HCT116 (cell line): Measurements from ENCODE around the gene SNPH. TPM values are rescaled to one million over a fixed set of nuclear protein-coding genes. Genes with fewer than 3 reads are reported as not detected.

Experiments
- ATAC-seq: fragments of 200-7000 bp; cut with Tn5 transposase; 2 replicates; pipeline ENCODE4 v1.9.1; 2020; ENCODE audit warnings: mild to moderate bottlenecking, moderate library complexity
- BruUV-seq: library from RNA; stranded (reverse); fragments of 400-500 nt; replicated peaks from 2 replicates; lab custom pipeline; 2021; lab: Mats Ljungman, UMichigan
- CTCF ChIA-PET: fragments of 300-600 bp; sonication (Branson Sonifier 250); formaldehyde crosslinking; loops from one replicate; lab custom pipeline; 2021; ENCODE audit warnings: antibody characterized with exemption; lab: Charles Lee
- POLR2A ChIA-PET: fragments of 300-600, 350-600 bp; sonication (Branson Sonifier 250); formaldehyde crosslinking; loops from one replicate; lab custom pipeline; 2021; ENCODE audit warnings: antibody characterized with exemption; lab: Charles Lee
- RAD21 ChIA-PET, 2 experiments: fragments of 300-600 bp; sonication (Branson Sonifier 250); formaldehyde crosslinking; loops; one replicate each; lab custom pipeline; 2023; ENCODE audit warnings: low total read pairs in 2 of 2; ENCODE audit not compliant: uncharacterized antibody in 2 of 2, unreplicated experiment in 2 of 2, low non-redundant PET in 1 of 2; lab: Charles Lee
- DNase-seq: peaks from one replicate; pipeline ENCODE4 v3.0.0-alpha.2; 2010; ENCODE audit warnings: low read depth, low spot score
- H2AFZ ChIP-seq: fragments of 200-600 bp; shearing (Covaris generic), sonication (generic); 2 replicates; pipeline ENCODE4 v1.6.1; 2017; ENCODE audit warnings: low read depth, mixed run types, mixed read lengths, antibody characterized with exemption, low read length; ENCODE audit not compliant: poor library complexity, severe bottlenecking
- H3K27ac ChIP-seq: 2 replicates; pipeline ENCODE4 v1.5.1; 2012; ENCODE audit warnings: low read depth, low read length
- H3K27me3 ChIP-seq: fragments of 200-600 bp; sonication (generic); 2 replicates; pipeline ENCODE4 v1.6.1; 2016; ENCODE audit warnings: mixed run types, low read length, mixed read lengths; ENCODE audit not compliant: insufficient read depth
- H3K36me3 ChIP-seq, 2 experiments: fragments of 200-500 bp in 1 of 2; fragments of 200-600 bp in 1 of 2; sonication (Bioruptor generic) in 1 of 2; sonication (generic) in 1 of 2; 2 replicates each; pipeline versions ENCODE4 v1.5.1 to v1.6.1; 2014 to 2016; ENCODE audit warnings: low read length in 2 of 2, inconsistent platforms in 1 of 2, mixed read lengths in 1 of 2, mixed run types in 1 of 2; ENCODE audit not compliant: insufficient read depth in 2 of 2, control insufficient read depth in 1 of 2
- H3K4me1 ChIP-seq, 2 experiments: fragments of 200-600 bp in 1 of 2; sonication (generic) in 1 of 2; 2 replicates each; pipeline versions ENCODE4 v1.5.1 to v1.6.1; 2012 to 2017; ENCODE audit warnings: low read length in 2 of 2, inconsistent platforms in 1 of 2, mild to moderate bottlenecking in 1 of 2, mixed read lengths in 1 of 2, mixed run types in 1 of 2, moderate library complexity in 1 of 2; ENCODE audit not compliant: insufficient read depth in 2 of 2, control insufficient read depth in 1 of 2
- H3K4me2 ChIP-seq: fragments of 200-600 bp; sonication (generic); 2 replicates; pipeline ENCODE4 v1.6.1; 2017; ENCODE audit warnings: mixed run types, low read length, mixed read lengths
- H3K4me3 ChIP-seq, 2 experiments: fragments of 200-600 bp in 1 of 2; sonication (generic) in 1 of 2; replicated peaks in 1 of 2; 2 replicates each; pipeline ENCODE4 v1.5.1; 2011 to 2016; ENCODE audit warnings: low read length in 2 of 2, control low read depth in 1 of 2, low read depth in 1 of 2, mild to moderate bottlenecking in 1 of 2, mixed read lengths in 1 of 2, mixed run types in 1 of 2
- H3K79me2 ChIP-seq: fragments of 200-600 bp; sonication (generic); 2 replicates; pipeline ENCODE4 v1.6.1; 2017; ENCODE audit warnings: mild to moderate bottlenecking, mixed run types, low read length, moderate library complexity, mixed read lengths; ENCODE audit not compliant: insufficient read depth
- H3K9ac ChIP-seq: fragments of 200-600 bp; sonication (generic); 2 replicates; pipeline ENCODE4 v1.6.1; 2016; ENCODE audit warnings: low read length, mixed read lengths
- H3K9me2 ChIP-seq: fragments of 200-600 bp; sonication (generic), shearing (Covaris generic); 2 replicates; pipeline ENCODE4 v1.6.1; 2017; ENCODE audit warnings: mixed run types, mild to moderate bottlenecking, moderate library complexity; ENCODE audit not compliant: insufficient read depth
- H3K9me3 ChIP-seq, 2 experiments: fragments of 200-500 bp in 1 of 2; fragments of 200-600 bp in 1 of 2; sonication (Bioruptor generic) in 1 of 2; sonication (generic) in 1 of 2; 2 replicates each; pipeline ENCODE4 v1.6.1; 2014 to 2017; ENCODE audit warnings: low read length in 2 of 2, mixed read lengths in 2 of 2, inconsistent platforms in 1 of 2, low read depth in 1 of 2, mild to moderate bottlenecking in 1 of 2, mixed run types in 1 of 2, moderate library complexity in 1 of 2; ENCODE audit not compliant: control insufficient read depth in 1 of 2, insufficient read depth in 1 of 2
- H4K20me1 ChIP-seq: fragments of 200-600 bp; sonication (generic), shearing (Covaris generic); 2 replicates; pipeline ENCODE4 v1.6.1; 2017; ENCODE audit warnings: mixed run types, mild to moderate bottlenecking, moderate library complexity; ENCODE audit not compliant: insufficient read depth
- CBX3 ChIP-seq: IDR thresholded peaks from 2 replicates; pipeline ENCODE4 v1.6.1; 2012; ENCODE audit warnings: low read depth
- EGR1 ChIP-seq: IDR thresholded peaks from 2 replicates; pipeline ENCODE4 v1.6.1; 2012; ENCODE audit warnings: low read depth
- FOSL1 ChIP-seq: IDR thresholded peaks from 2 replicates; pipeline ENCODE4 v1.6.1; 2012; ENCODE audit warnings: low read depth
- MAX ChIP-seq: IDR thresholded peaks from 2 replicates; pipeline ENCODE4 v1.6.1; 2012
- POLR2A ChIP-seq: IDR thresholded peaks from 2 replicates; pipeline ENCODE4 v1.7.0; 2011; ENCODE audit warnings: borderline replicate concordance; ENCODE audit not compliant: insufficient read depth, insufficient read length; ENCODE audit errors: extremely low read depth
- POLR2AphosphoS5 ChIP-seq: IDR thresholded peaks from 2 replicates; pipeline ENCODE4 v1.6.1; 2011; ENCODE audit warnings: mild to moderate bottlenecking, low read depth, low read length, moderate library complexity
- RAD21 ChIP-seq: IDR thresholded peaks from 2 replicates; pipeline ENCODE4 v1.6.1; 2012; ENCODE audit warnings: low read depth, mild to moderate bottlenecking
- SP1 ChIP-seq: IDR thresholded peaks from 2 replicates; pipeline ENCODE4 v1.6.1; 2012; ENCODE audit warnings: low read depth
- ZBTB33 ChIP-seq: IDR thresholded peaks from 2 replicates; pipeline ENCODE4 v1.6.1; 2011; ENCODE audit warnings: mild to moderate bottlenecking, low read length, moderate library complexity; ENCODE audit not compliant: insufficient replicate concordance; ENCODE audit errors: extremely low read depth
- ZNF274 ChIP-seq: fragments of 200-500 bp; sonication (Bioruptor generic); IDR thresholded peaks from 2 replicates; pipeline ENCODE4 v1.6.1; 2014; ENCODE audit warnings: mild to moderate bottlenecking, low read depth, low read length, inconsistent platforms
- intact Hi-C: fragments of 100-400 bp; cut with micrococcal nuclease; formaldehyde crosslinking; loops from 2 replicates; pipeline ENCODE4 v1.10.0; 2022
- total RNA-seq: library from RNA; stranded (reverse); gene quantifications from one replicate; pipeline ENCODE4 v1.2.1, GENCODE V29; 2021; ENCODE audit not compliant: unreplicated experiment
- TF ChIP-seq, protein P1 (sequence below), 3 experiments: fragments of 200-600 bp in 1 of 3; sonication (generic) in 1 of 3; IDR thresholded peaks in 2 of 3; conservative IDR thresholded peaks in 1 of 3; 2 replicates each; pipeline ENCODE4 v1.5.1; 2012 to 2017; ENCODE audit warnings: low read depth in 2 of 3, low read length in 2 of 3, antibody characterized with exemption in 1 of 3, borderline replicate concordance in 1 of 3, control low read depth in 1 of 3, mild to moderate bottlenecking in 1 of 3, mixed read lengths in 1 of 3, mixed run types in 1 of 3, moderate library complexity in 1 of 3; ENCODE audit not compliant: insufficient read depth in 1 of 3
- TF ChIP-seq, protein P2 (sequence below): IDR thresholded peaks from 2 replicates; pipeline ENCODE4 v1.6.1; 2012; ENCODE audit warnings: low read depth
- TF ChIP-seq, protein P3 (sequence below): IDR thresholded peaks from 2 replicates; pipeline ENCODE4 v1.6.1; 2012

SNPH gene
- total RNA-seq, 1 experiment from 2014 or later, result 3.2 TPM

DNA sequence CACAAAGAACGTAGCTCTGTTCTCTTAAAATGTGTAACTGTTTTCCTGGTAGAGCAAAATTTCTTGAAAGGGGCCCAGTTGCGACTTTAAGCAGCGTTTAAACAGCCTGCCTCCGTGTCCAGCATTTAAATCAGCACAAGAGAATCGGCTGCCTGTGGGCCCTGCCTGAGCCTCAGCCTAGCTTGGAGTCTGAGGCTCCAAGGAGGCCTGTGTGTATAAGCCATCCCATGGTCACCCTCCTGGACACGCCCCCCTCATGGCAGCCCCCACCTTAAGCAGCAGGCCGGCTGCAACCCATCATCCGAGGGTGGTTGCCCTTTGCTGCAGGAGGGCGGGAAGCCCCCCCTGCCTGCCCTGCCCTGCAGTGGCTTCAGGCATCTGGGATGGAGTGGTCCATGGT is 44.0 kb downstream of the SNPH start:
- Histone ChIP-seq H3K9me3 (no peaks in the 10 kb centered on the region), H3K4me2 (no peak overlapping the region), H3K27ac (no peak overlapping the region), H4K20me1 (no peaks in the 10 kb centered on the region; the same call in 1 of the 2 replicates), H3K79me2 (no peaks in the 10 kb centered on the region), H3K9me2 (no peaks in the 10 kb centered on the region), H3K9ac (no peak overlapping the region), H3K27me3 (no peaks in the 10 kb centered on the region), H3K4me1 (peaks cover 0 to 3% of the 10 kb centered on the region in 2 experiments; a peak in 1 of 4 replicates), H3K4me3 (no peak overlapping the region), H2AFZ (no peak overlapping the region), H3K36me3 (no peaks in the 10 kb centered on the region)
- CTCF ChIA-PET, result no interaction called here
- no peak for DNase-seq
- RAD21 ChIA-PET, result no interaction called here
- POLR2A ChIA-PET, result no interaction called here
- ATAC-seq, result no peak
- intact Hi-C loops, result no loop called here
- no TSS peak for BruUV-seq
- TF ChIP-seq POLR2A, result no peak
- no peak for TF ChIP-seq ZBTB33
- no peak for TF ChIP-seq RAD21
- no peak for TF ChIP-seq EGR1
- TF ChIP-seq, protein P1, sequence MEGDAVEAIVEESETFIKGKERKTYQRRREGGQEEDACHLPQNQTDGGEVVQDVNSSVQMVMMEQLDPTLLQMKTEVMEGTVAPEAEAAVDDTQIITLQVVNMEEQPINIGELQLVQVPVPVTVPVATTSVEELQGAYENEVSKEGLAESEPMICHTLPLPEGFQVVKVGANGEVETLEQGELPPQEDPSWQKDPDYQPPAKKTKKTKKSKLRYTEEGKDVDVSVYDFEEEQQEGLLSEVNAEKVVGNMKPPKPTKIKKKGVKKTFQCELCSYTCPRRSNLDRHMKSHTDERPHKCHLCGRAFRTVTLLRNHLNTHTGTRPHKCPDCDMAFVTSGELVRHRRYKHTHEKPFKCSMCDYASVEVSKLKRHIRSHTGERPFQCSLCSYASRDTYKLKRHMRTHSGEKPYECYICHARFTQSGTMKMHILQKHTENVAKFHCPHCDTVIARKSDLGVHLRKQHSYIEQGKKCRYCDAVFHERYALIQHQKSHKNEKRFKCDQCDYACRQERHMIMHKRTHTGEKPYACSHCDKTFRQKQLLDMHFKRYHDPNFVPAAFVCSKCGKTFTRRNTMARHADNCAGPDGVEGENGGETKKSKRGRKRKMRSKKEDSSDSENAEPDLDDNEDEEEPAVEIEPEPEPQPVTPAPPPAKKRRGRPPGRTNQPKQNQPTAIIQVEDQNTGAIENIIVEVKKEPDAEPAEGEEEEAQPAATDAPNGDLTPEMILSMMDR (IDR thresholded peaks at IDR 0.05 in 2 of 3, conservative IDR thresholded peaks at IDR 0.05 in 1 of 3; ENCODE audit: borderline replicate concordance in 1 of 3, insufficient read depth in 1 of 3, low read depth in 2 of 3, low read length in 2 of 3), result no peak
- TF ChIP-seq FOSL1, result no peak
- no peak for TF ChIP-seq POLR2AphosphoS5
- TF ChIP-seq ZNF274, result no peak
- TF ChIP-seq MAX, result no peak
- TF ChIP-seq CBX3, result no peak
- TF ChIP-seq SP1, result no peak
- TF ChIP-seq, protein P2, sequence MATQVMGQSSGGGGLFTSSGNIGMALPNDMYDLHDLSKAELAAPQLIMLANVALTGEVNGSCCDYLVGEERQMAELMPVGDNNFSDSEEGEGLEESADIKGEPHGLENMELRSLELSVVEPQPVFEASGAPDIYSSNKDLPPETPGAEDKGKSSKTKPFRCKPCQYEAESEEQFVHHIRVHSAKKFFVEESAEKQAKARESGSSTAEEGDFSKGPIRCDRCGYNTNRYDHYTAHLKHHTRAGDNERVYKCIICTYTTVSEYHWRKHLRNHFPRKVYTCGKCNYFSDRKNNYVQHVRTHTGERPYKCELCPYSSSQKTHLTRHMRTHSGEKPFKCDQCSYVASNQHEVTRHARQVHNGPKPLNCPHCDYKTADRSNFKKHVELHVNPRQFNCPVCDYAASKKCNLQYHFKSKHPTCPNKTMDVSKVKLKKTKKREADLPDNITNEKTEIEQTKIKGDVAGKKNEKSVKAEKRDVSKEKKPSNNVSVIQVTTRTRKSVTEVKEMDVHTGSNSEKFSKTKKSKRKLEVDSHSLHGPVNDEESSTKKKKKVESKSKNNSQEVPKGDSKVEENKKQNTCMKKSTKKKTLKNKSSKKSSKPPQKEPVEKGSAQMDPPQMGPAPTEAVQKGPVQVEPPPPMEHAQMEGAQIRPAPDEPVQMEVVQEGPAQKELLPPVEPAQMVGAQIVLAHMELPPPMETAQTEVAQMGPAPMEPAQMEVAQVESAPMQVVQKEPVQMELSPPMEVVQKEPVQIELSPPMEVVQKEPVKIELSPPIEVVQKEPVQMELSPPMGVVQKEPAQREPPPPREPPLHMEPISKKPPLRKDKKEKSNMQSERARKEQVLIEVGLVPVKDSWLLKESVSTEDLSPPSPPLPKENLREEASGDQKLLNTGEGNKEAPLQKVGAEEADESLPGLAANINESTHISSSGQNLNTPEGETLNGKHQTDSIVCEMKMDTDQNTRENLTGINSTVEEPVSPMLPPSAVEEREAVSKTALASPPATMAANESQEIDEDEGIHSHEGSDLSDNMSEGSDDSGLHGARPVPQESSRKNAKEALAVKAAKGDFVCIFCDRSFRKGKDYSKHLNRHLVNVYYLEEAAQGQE, result no peak
- TF ChIP-seq, protein P3, sequence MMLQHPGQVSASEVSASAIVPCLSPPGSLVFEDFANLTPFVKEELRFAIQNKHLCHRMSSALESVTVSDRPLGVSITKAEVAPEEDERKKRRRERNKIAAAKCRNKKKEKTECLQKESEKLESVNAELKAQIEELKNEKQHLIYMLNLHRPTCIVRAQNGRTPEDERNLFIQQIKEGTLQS, result no peak
